SH-SY5Y (cell line): Measurements from ENCODE around the gene STX1B.

Experiments used
- GATA2 ChIP-seq: IDR thresholded peaks from 2 replicates; pipeline ENCODE4 v1.6.1; 2011; ENCODE audit warnings: mild to moderate bottlenecking, low read depth, low read length
- GATA3 ChIP-seq: IDR thresholded peaks from 2 replicates; pipeline ENCODE4 v1.6.1; 2011; ENCODE audit warnings: low read depth, mild to moderate bottlenecking, low read length, moderate library complexity

The STX1B gene

GRCh38 chr16:31002862-31003341, 7.5 kb downstream of the STX1B start:
- no peak for TF ChIP-seq GATA2
- no peak for TF ChIP-seq GATA3

GRCh38 chr16:31002250-31002700, 8.2 kb downstream of the STX1B start:
- TF ChIP-seq GATA2 (no peak), GATA3 (no peak)

DNA sequence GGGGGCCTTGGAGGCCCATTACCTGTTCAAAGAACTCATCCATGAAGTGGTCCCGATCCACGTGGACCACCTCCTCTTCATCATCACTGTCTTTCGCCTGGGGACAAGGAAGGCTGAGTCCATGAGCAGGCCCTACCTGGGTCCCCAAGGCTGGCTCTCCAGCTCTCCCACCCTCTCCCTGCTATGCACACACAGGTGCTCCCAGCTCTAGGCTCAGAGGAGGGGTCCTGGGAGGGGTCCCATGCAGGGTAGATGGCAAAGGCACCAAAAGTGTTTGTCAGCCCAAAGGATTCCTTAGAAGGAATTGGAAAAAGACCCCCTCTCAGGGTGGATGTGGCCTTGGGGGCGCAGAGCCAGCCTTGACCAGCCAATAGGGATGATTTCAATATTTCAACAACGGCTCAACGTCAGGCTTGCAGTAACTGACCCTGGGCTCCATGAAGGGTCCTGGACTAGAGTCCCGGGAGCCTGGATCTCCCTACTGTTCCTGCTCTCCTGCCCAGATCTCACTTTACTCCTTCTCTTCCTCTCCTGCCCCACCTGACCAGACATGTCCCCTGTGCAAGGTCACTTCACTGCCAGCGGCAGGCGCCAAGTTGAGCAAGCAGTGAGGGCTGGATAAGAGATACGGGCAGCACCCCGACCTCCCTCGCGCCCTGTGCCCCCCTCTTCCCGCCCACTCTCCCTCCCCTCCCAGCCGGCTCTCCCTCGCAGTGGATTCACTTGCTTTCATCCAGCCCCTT, 8.8 kb downstream of the STX1B start:
- TF ChIP-seq GATA2 (no peak), GATA3 (no peak)

GRCh38 chr16:31000671-31001382, 9.6 kb downstream of the STX1B start:
- TF ChIP-seq GATA2 = no peak
- no peak for TF ChIP-seq GATA3

DNA sequence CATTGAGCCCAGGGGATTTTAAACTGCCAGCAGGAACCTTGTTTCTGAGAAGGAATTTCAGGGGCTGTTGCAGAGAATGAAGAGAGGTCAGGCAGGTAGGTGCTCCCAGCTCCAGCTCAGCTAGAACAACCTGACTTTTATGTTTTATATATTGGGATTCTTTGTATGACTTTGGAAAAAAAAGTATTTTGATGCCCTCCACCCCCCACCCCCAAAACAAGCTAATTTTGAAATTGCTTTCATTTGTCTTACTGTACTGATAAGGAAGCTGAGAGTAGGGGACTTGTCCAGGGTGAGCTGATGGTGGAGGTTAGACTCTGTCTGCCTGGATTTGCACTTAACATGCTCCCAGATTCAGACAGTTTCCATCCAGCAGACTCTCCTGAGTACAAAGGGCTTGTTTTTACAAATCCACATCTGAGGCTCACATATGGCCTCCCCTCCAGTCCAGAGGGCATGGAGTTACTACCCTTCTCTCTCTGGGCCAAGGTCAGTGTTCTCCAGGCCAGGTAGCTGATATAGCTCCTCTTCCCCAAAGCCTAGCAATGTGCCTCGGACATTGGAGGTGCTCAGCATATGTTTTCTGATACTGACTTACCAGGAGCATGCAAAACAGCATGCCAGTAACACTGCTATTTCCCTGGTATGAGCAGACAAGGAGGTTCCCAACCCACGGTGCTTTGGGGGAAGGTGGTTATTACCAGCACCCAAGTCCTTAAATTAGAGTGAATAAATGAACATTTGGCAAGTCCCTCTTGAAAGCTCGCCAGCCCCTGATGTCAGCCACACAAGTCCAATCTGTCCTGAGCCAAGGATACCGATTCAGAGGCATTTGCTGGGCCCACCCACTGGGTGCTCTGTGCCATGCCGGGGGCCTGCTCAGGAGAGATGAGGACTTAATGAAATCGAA, 11.3 kb downstream of the STX1B start:
- TF ChIP-seq GATA3 = no peak
- no peak for TF ChIP-seq GATA2

- TF ChIP-seq GATA2 (no peak), GATA3 (no peak)
Measured at GRCh38 chr16:30997725-30998711, 12.4 kb downstream of the STX1B start.

DNA sequence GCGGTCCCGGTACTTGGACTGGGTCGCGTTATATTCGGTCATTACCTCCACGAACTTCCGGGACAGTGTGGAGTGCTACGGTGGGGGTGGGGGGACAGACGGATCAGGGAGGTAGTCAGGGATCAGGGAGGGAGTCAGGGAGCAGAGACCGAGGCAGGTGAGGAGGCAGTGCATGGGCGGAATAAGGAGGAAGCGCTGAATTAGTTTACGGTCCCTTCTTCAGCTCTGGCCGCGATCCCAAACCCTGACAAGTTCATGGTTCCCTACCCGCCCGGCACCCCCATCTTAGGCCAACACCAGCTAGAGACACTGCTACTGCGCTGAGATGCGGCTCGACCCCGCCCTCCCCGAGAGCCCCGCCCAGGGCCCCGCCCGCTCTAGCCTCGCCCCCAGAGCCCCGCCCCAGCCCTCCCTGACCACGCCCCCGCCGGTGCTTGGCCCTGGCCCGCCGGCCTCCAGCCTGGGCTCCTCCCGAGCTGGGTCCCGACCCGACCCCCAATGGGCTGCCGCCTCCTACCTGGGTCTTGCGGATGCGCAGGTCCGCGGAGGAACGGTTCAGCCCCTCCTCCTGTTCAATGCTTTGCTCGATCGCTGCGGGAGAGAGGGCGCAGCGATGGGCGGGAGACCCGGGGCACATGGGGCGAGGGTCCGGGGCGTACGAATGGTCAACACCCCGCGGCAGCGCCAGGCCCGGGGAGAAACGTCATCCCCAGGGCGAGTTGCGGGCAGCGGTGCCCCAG, 13.3 kb downstream of the STX1B start:
- TF ChIP-seq GATA2 = no peak
- no peak for TF ChIP-seq GATA3

- no peak for TF ChIP-seq GATA3
- TF ChIP-seq GATA2 = no peak
Measured at GRCh38 chr16:30996324-30996984, 14.0 kb downstream of the STX1B start.

- TF ChIP-seq GATA2 (no peak), GATA3 (no peak)
Measured at GRCh38 chr16:30995927-30996323, 14.5 kb downstream of the STX1B start.

DNA sequence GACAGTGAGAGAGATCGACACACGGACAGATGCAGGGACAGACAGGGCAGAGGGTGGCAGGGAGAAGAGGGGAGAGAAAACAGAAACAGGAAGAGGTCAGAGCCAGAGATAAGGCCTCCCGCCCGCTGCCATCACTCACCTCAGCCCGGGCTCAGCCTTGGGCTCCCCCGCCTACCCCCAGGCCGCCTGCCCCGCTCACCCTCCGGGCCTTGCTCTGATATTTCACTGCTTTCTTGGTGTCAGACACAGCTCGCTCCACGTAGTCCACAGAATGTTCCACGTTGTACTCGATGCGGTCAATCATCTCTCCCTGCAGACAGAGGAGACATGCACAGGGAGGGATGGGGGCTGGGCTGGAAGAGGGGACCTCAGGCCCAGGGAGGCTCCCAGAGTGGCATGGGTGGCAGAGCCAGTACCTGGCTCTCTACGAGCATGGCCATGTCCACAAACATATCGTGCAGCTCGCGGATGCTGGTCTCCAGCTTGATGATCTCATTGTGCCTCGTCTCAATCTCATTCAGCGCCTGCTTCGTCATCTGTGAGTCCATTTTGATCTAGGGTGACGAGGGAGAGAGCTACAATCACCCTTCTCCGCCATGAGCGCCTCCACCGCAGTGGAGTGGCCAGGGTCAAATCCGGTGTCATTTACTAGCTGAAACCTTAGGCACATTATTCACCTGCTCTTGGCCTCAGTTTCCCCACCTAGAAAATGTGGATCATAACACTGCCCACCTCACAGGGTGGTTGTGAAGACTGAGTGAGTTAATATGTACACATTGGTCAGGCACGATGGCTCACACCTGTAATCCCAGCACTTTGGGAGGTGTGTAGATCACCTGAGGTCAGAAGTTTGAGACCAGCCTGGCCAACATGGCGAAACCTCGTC, 17.3 kb downstream of the STX1B start:
- no peak for TF ChIP-seq GATA3
- peak; percentile 27; the same call in 1 of the 2 replicates for TF ChIP-seq GATA2

GRCh38 chr16:30992276-30992780, 18.1 kb downstream of the STX1B start:
- TF ChIP-seq GATA2 = no peak
- no peak for TF ChIP-seq GATA3
